Duodenal mucosa (tissue), 2 donors: ENCODE data around the gene PSORS1C2.
A peak's percentile ranks its signal among the peaks of the same experiment; 100 is the strongest.

Experiments
- H3K27ac ChIP-seq: one replicate; pipeline ENCODE4 v1.7.0; 2013; ENCODE audit warnings: low read depth, low read length
- H3K27me3 ChIP-seq, 2 donors: one replicate each; pipeline ENCODE4 v1.7.0; 2013; ENCODE audit warnings: low read length in 2 of 2, control low read depth in 1 of 2; ENCODE audit not compliant: insufficient read depth in 2 of 2, control insufficient read depth in 1 of 2
- H3K36me3 ChIP-seq, 2 donors: one replicate each; pipeline ENCODE4 v1.7.0; 2013; ENCODE audit warnings: low read length in 2 of 2, control low read depth in 1 of 2; ENCODE audit not compliant: insufficient read depth in 2 of 2, control insufficient read depth in 1 of 2
- H3K4me1 ChIP-seq, 2 donors: one replicate each; pipeline ENCODE4 v1.7.0; 2013; ENCODE audit warnings: low read length in 2 of 2, control low read depth in 1 of 2; ENCODE audit not compliant: insufficient read depth in 2 of 2, control insufficient read depth in 1 of 2
- H3K4me3 ChIP-seq, 2 donors: one replicate each; pipeline ENCODE4 v1.7.0; 2013; ENCODE audit warnings: low read length in 2 of 2, low read depth in 1 of 2
- H3K9ac ChIP-seq, 2 donors: one replicate each; pipeline ENCODE4 v1.7.0; 2013; ENCODE audit warnings: low read length in 2 of 2, low read depth in 1 of 2
- H3K9me3 ChIP-seq, 2 donors: one replicate each; pipeline ENCODE4 v1.7.0; 2013; ENCODE audit warnings: low read length in 2 of 2, control low read depth in 1 of 2; ENCODE audit not compliant: control insufficient read depth in 1 of 2

PSORS1C2 gene

GRCh38 chr6:31115941-31116560, 22.8 kb downstream of the PSORS1C2 start:
- Histone ChIP-seq H3K27me3 (no peaks in the 10 kb centered on the region), H3K27ac (no peak overlapping the region), H3K9me3 (no peaks in the 10 kb centered on the region), H3K4me3 (peak overlapping the region in 1 of 2 donors; percentile 67), H3K36me3 (no peaks in the 10 kb centered on the region), H3K4me1 (peaks cover 18% of the 10 kb centered on the region in 2 donors), H3K9ac (no peak overlapping the region)

GRCh38 chr6:31114970-31115849, 23.7 kb downstream of the PSORS1C2 start:
- no peaks in the 10 kb centered on the region for H3K9me3 ChIP-seq
- H3K4me1 ChIP-seq = peaks cover 18 to 24% of the 10 kb centered on the region in 2 donors
- peak overlapping the region; percentile 40 to 63 for H3K9ac ChIP-seq
- H3K4me3 ChIP-seq = peak overlapping the region; percentile 51 to 67
- H3K36me3 ChIP-seq = no peaks in the 10 kb centered on the region
- peak overlapping the region; percentile 48 for H3K27ac ChIP-seq
- H3K27me3 ChIP-seq = peaks cover 0 to 6% of the 10 kb centered on the region in 2 donors

GRCh38 chr6:31114541-31114878, 24.4 kb downstream of the PSORS1C2 start, which contains the start of gene PSORS1C1:
Gene PSORS1C1, plus strand, starts transcription at chr6:31114800. Its CDS starts 14,833 bp downstream, at chr6:31129633.
- Histone ChIP-seq H3K4me3 (peak within 1 kb of the TSS; percentile 51 to 67), H3K27ac (peak within 1 kb of the TSS; percentile 48), H3K9me3 (no peaks in the 10 kb centered on the region), H3K4me1 (peaks cover 18 to 24% of the 10 kb centered on the region in 2 donors), H3K36me3 (no peaks in the 10 kb centered on the region), H3K27me3 (peaks cover 0 to 11% of the 10 kb centered on the region in 2 donors), H3K9ac (peak within 1 kb of the TSS; percentile 40 to 63)

- H3K27ac ChIP-seq = no peak overlapping the region
- no peak overlapping the region for H3K9ac ChIP-seq
These were observed 24.9 kb downstream of the PSORS1C2 start for GRCh38 chr6:31113861-31114540.

GRCh38 chr6:31112478-31112877, 26.4 kb downstream of the PSORS1C2 start, which contains the start of gene C6orf15:
Gene C6orf15, minus strand, starts transcription at chr6:31112575. Its CDS starts 20 bp downstream, at chr6:31112555.
- Histone ChIP-seq H3K27me3 (peaks cover 0 to 11% of the 10 kb centered on the region in 2 donors), H3K9me3 (no peaks in the 10 kb centered on the region), H3K27ac (no peak within 1 kb of the TSS), H3K9ac (no peak within 1 kb of the TSS), H3K4me1 (peaks cover 18 to 24% of the 10 kb centered on the region in 2 donors), H3K36me3 (no peaks in the 10 kb centered on the region), H3K4me3 (no peak within 1 kb of the TSS)

More at GRCh38 chr6:31113861-31114540, 24.9 kb downstream of the PSORS1C2 start:
- H3K36me3 ChIP-seq = no peaks in the 10 kb centered on the region
- H3K27me3 ChIP-seq = peaks cover 0 to 11% of the 10 kb centered on the region in 2 donors
- peaks cover 18 to 24% of the 10 kb centered on the region in 2 donors for H3K4me1 ChIP-seq
- no peaks in the 10 kb centered on the region for H3K9me3 ChIP-seq
- no peak overlapping the region for H3K4me3 ChIP-seq

GRCh38 chr6:31111712-31112111, 27.2 kb downstream of the PSORS1C2 start:
- Histone ChIP-seq H3K27ac (no peak overlapping the region), H3K36me3 (no peaks in the 10 kb centered on the region), H3K9me3 (no peaks in the 10 kb centered on the region), H3K4me3 (no peak overlapping the region), H3K9ac (no peak overlapping the region), H3K4me1 (peaks cover 18 to 24% of the 10 kb centered on the region in 2 donors), H3K27me3 (peaks cover 0 to 11% of the 10 kb centered on the region in 2 donors)

GRCh38 chr6:31110825-31111582, 27.9 kb downstream of the PSORS1C2 start:
- no peak overlapping the region for H3K4me3 ChIP-seq
- H3K36me3 ChIP-seq = no peaks in the 10 kb centered on the region
- no peak overlapping the region for H3K9ac ChIP-seq
- no peak overlapping the region for H3K27ac ChIP-seq
- no peaks in the 10 kb centered on the region for H3K9me3 ChIP-seq
- peaks cover 14 to 24% of the 10 kb centered on the region in 2 donors for H3K4me1 ChIP-seq
- peaks cover 0 to 11% of the 10 kb centered on the region in 2 donors for H3K27me3 ChIP-seq

GRCh38 chr6:31107052-31107451, 31.8 kb downstream of the PSORS1C2 start:
- Histone ChIP-seq H3K27me3 (peaks cover 0 to 11% of the 10 kb centered on the region in 2 donors), H3K27ac (no peak overlapping the region), H3K9ac (no peak overlapping the region), H3K4me3 (no peak overlapping the region), H3K4me1 (peaks cover 0 to 7% of the 10 kb centered on the region in 2 donors), H3K9me3 (no peaks in the 10 kb centered on the region), H3K36me3 (no peaks in the 10 kb centered on the region)

GRCh38 chr6:31103136-31103535, 35.7 kb downstream of the PSORS1C2 start:
- Histone ChIP-seq H3K36me3 (no peaks in the 10 kb centered on the region), H3K27ac (no peak overlapping the region), H3K4me3 (no peak overlapping the region), H3K27me3 (no peaks in the 10 kb centered on the region), H3K9me3 (no peaks in the 10 kb centered on the region), H3K4me1 (no peaks in the 10 kb centered on the region), H3K9ac (no peak overlapping the region)
